ENCODE results near the gene TOM1. TPM values are rescaled to one million over a fixed set of nuclear protein-coding genes. Genes with fewer than 3 reads are reported as not detected.

Gene TOM1
- total and polyA plus RNA-seq, 10 of the 15 experiments (the other 5 are each of a cell fraction or from before 2014, with no cell fraction given): 2.2 to 64.6 (median 40.3) TPM

GRCh38 chr22:35376728-35377472, 77.2 kb downstream of the TOM1 start (continued):
- no peak for TF ChIP-seq USF1 (IDR thresholded peaks at IDR 0.05; ENCODE audit: borderline replicate concordance, extremely low read length, insufficient read depth, low read depth, low read length)
- peak; percentile 97 for TF ChIP-seq IKZF1 (conservative IDR thresholded peaks at IDR 0.05)
- peak; percentile 60; the same call in 1 of the 2 replicates for TF ChIP-seq SMARCA5 (IDR thresholded peaks at IDR 0.05)
- TF ChIP-seq, protein P1, sequence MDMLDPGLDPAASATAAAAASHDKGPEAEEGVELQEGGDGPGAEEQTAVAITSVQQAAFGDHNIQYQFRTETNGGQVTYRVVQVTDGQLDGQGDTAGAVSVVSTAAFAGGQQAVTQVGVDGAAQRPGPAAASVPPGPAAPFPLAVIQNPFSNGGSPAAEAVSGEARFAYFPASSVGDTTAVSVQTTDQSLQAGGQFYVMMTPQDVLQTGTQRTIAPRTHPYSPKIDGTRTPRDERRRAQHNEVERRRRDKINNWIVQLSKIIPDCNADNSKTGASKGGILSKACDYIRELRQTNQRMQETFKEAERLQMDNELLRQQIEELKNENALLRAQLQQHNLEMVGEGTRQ (IDR thresholded peaks at IDR 0.05; ENCODE audit: borderline replicate concordance, low read depth, low read length): no peak
- peak; percentile 76 for TF ChIP-seq TCF12 (IDR thresholded peaks at IDR 0.05; ENCODE audit: low read depth, low read length)
- no peak for TF ChIP-seq JUND (IDR thresholded peaks at IDR 0.05; ENCODE audit: low read depth, low read length)
- TF ChIP-seq, protein P2, sequence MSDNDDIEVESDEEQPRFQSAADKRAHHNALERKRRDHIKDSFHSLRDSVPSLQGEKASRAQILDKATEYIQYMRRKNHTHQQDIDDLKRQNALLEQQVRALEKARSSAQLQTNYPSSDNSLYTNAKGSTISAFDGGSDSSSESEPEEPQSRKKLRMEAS (IDR thresholded peaks at IDR 0.05; ENCODE audit: low read depth, low read length): peak; percentile 15; the same call in 1 of the 2 replicates
- no peak; a peak in 1 of 3 replicates for TF ChIP-seq EGR1 (IDR thresholded peaks at IDR 0.05; ENCODE audit: borderline replicate concordance in 1 of 2, low read depth in 2 of 2, low read length in 2 of 2)
- peak; percentile 80; the same call in 1 of the 2 replicates for TF ChIP-seq NFIC (IDR thresholded peaks at IDR 0.05; ENCODE audit: low read depth, low read length)
- TF ChIP-seq, protein P3, sequence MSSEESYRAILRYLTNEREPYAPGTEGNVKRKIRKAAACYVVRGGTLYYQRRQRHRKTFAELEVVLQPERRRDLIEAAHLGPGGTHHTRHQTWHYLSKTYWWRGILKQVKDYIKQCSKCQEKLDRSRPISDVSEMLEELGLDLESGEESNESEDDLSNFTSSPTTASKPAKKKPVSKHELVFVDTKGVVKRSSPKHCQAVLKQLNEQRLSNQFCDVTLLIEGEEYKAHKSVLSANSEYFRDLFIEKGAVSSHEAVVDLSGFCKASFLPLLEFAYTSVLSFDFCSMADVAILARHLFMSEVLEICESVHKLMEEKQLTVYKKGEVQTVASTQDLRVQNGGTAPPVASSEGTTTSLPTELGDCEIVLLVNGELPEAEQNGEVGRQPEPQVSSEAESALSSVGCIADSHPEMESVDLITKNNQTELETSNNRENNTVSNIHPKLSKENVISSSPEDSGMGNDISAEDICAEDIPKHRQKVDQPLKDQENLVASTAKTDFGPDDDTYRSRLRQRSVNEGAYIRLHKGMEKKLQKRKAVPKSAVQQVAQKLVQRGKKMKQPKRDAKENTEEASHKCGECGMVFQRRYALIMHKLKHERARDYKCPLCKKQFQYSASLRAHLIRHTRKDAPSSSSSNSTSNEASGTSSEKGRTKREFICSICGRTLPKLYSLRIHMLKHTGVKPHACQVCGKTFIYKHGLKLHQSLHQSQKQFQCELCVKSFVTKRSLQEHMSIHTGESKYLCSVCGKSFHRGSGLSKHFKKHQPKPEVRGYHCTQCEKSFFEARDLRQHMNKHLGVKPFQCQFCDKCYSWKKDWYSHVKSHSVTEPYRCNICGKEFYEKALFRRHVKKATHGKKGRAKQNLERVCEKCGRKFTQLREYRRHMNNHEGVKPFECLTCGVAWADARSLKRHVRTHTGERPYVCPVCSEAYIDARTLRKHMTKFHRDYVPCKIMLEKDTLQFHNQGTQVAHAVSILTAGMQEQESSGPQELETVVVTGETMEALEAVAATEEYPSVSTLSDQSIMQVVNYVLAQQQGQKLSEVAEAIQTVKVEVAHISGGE (CRISPR knock-in tag; IDR thresholded peaks at IDR 0.05): no peak
- TF ChIP-seq FOXM1 (IDR thresholded peaks at IDR 0.05; ENCODE audit: low read depth, low read length): no peak
- TF ChIP-seq, protein P4, sequence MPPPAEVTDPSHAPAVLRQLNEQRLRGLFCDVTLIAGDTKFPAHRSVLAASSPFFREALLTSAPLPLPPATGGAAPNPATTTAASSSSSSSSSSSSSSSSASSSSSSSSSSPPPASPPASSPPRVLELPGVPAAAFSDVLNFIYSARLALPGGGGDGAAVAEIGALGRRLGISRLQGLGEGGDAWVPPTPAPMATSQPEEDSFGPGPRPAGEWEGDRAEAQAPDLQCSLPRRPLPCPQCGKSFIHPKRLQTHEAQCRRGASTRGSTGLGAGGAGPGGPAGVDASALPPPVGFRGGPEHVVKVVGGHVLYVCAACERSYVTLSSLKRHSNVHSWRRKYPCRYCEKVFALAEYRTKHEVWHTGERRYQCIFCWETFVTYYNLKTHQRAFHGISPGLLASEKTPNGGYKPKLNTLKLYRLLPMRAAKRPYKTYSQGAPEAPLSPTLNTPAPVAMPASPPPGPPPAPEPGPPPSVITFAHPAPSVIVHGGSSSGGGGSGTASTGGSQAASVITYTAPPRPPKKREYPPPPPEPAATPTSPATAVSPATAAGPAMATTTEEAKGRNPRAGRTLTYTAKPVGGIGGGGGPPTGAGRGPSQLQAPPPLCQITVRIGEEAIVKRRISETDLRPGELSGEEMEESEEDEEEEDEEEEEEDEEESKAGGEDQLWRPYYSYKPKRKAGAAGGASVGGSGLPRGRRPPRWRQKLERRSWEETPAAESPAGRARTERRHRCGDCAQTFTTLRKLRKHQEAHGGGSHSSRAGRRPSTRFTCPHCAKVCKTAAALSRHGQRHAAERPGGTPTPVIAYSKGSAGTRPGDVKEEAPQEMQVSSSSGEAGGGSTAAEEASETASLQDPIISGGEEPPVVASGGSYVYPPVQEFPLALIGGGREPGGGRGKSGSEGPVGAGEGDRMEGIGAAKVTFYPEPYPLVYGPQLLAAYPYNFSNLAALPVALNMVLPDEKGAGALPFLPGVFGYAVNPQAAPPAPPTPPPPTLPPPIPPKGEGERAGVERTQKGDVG (CRISPR knock-in tag; IDR thresholded peaks at IDR 0.05): no peak
- no peak for TF ChIP-seq CEBPZ (IDR thresholded peaks at IDR 0.05; ENCODE audit: low read depth, low read length)
- TF ChIP-seq SREBF1 (IDR thresholded peaks at IDR 0.05; ENCODE audit: low read length): no peak
- TF ChIP-seq CBX5 (IDR thresholded peaks at IDR 0.05; ENCODE audit: low read depth): no peak
- no peak for TF ChIP-seq SREBF2 (IDR thresholded peaks at IDR 0.05; ENCODE audit: low read length)
- peak; percentile 56 for TF ChIP-seq FOXK2 (IDR thresholded peaks at IDR 0.05)

Measured in GM12878 (cell line).